LNCAP (cell line): ENCODE data around the gene SCRN1.

ENCODE experiments used
- CTCF ChIP-seq: fragments of 450-650 bp; IDR thresholded peaks from 2 replicates; pipeline ENCODE4 v1.5.1; 2017; ENCODE audit warnings: mild to moderate bottlenecking

SCRN1 gene

GRCh38 chr7:29965030-29965429, 24.6 kb downstream of the SCRN1 start:
- no peak for TF ChIP-seq CTCF

GRCh38 chr7:29962035-29962434, 27.6 kb downstream of the SCRN1 start:
- TF ChIP-seq CTCF = no peak

- no peak for TF ChIP-seq CTCF
Measured at GRCh38 chr7:29958667-29959358, 30.8 kb downstream of the SCRN1 start.

GRCh38 chr7:29957521-29958310, 31.9 kb downstream of the SCRN1 start:
- TF ChIP-seq CTCF = no peak

- no peak for TF ChIP-seq CTCF
Measured at GRCh38 chr7:29956487-29956836, 33.1 kb downstream of the SCRN1 start.

- TF ChIP-seq CTCF = no peak
Measured at GRCh38 chr7:29955799-29956486, 33.7 kb downstream of the SCRN1 start.

- TF ChIP-seq CTCF = no peak
Measured at GRCh38 chr7:29955075-29955792, 34.4 kb downstream of the SCRN1 start.
